Brain microvascular endothelial cell (primary cell): ENCODE measurements around the gene ZSCAN20.

Experiments used
- DNase-seq: peaks from one replicate; pipeline ENCODE4 v3.0.0-alpha.2; 2020
- H3K27ac ChIP-seq: fragments of 250-450 bp; sonication (Bioruptor Pico); 2 replicates; pipeline ENCODE4 v1.5.1; 2020; ENCODE audit warnings: mild to moderate bottlenecking, moderate library complexity
- H3K27me3 ChIP-seq: fragments of 250-450 bp; sonication (Bioruptor Pico); replicated peaks from 2 replicates; pipeline ENCODE4 v1.5.1; 2020; ENCODE audit warnings: mild to moderate bottlenecking
- H3K36me3 ChIP-seq: fragments of 250-450 bp; sonication (Bioruptor Pico); replicated peaks from 2 replicates; pipeline ENCODE4 v1.5.1; 2020; ENCODE audit warnings: mild to moderate bottlenecking
- H3K4me3 ChIP-seq: 2 replicates; pipeline ENCODE4 v1.5.1; 2011; ENCODE audit warnings: low read depth, mild to moderate bottlenecking, control low read depth, low read length, moderate library complexity
- CTCF ChIP-seq: IDR thresholded peaks from 2 replicates; pipeline ENCODE4 v1.5.1; 2011; ENCODE audit warnings: low read depth, mild to moderate bottlenecking, moderate library complexity, low read length, control low read depth, inconsistent platforms; ENCODE audit errors: missing control alignments
- in situ Hi-C: cut with HindIII; loops from 2 replicates; pipeline ENCODE4 v1.10.0; 2017; ENCODE audit warnings: low sequenced_read_pairs, low pct_ligation_motif_present

The ZSCAN20 gene

GRCh38 chr1:33477451-33477850 lies 5.0 kb downstream of the ZSCAN20 start:
- no peak overlapping the region for H3K4me3 ChIP-seq
- no peak for TF ChIP-seq CTCF
- H3K36me3 ChIP-seq: peaks cover 5% of the 10 kb centered on the region
- H3K27me3 ChIP-seq: no peaks in the 10 kb centered on the region
- in situ Hi-C loops: no loop called here
- no peak overlapping the region for H3K27ac ChIP-seq
- no peak for DNase-seq

GRCh38 chr1:33482412-33482811 lies 10.0 kb downstream of the ZSCAN20 start:
- Histone ChIP-seq H3K36me3 (peaks cover 5% of the 10 kb centered on the region), H3K27ac (no peak overlapping the region), H3K4me3 (no peak overlapping the region), H3K27me3 (no peaks in the 10 kb centered on the region)
- in situ Hi-C loops: no loop called here
- DNase-seq: no peak
- no peak for TF ChIP-seq CTCF

GRCh38 chr1:33488624-33489023 lies 16.2 kb downstream of the ZSCAN20 start:
- in situ Hi-C loops: no loop called here
- TF ChIP-seq CTCF: no peak
- H3K36me3 ChIP-seq: peaks cover 43% of the 10 kb centered on the region

GRCh38 chr1:33494929-33495328 lies 22.5 kb downstream of the ZSCAN20 start:
- H3K36me3 ChIP-seq: peaks cover 46% of the 10 kb centered on the region
- no peaks in the 10 kb centered on the region for H3K27me3 ChIP-seq
- H3K27ac ChIP-seq: no peak overlapping the region
- in situ Hi-C loops: no loop called here
- no peak overlapping the region for H3K4me3 ChIP-seq
- TF ChIP-seq CTCF: no peak
- no peak for DNase-seq

More at GRCh38 chr1:33488624-33489023, 16.2 kb downstream of the ZSCAN20 start:
- no peaks in the 10 kb centered on the region for H3K27me3 ChIP-seq
- no peak for DNase-seq
- H3K4me3 ChIP-seq: no peak overlapping the region
- H3K27ac ChIP-seq: no peak overlapping the region

- peaks cover 27% of the 10 kb centered on the region for H3K36me3 ChIP-seq
- no peak for TF ChIP-seq CTCF
- in situ Hi-C loops: no loop called here
- no peak overlapping the region for H3K4me3 ChIP-seq
- H3K27ac ChIP-seq: no peak overlapping the region
- no peaks in the 10 kb centered on the region for H3K27me3 ChIP-seq
- DNase-seq: no peak
Observed at GRCh38 chr1:33497410-33497809, 25.0 kb downstream of the ZSCAN20 start.

- Histone ChIP-seq H3K36me3 (no peaks in the 10 kb centered on the region), H3K4me3 (no peak overlapping the region), H3K27me3 (no peaks in the 10 kb centered on the region), H3K27ac (no peak overlapping the region)
- TF ChIP-seq CTCF: peak; percentile 58
- no peak for DNase-seq
- in situ Hi-C loops: no loop called here
Observed at GRCh38 chr1:33500547-33500946, 28.1 kb downstream of the ZSCAN20 start.
